HG03432 (cell line): ENCODE data around the gene CLEC17A.
A peak's percentile ranks its signal among the peaks of the same experiment; 100 is the strongest.
"Not testable (repeated sequence)": the region's sequence is repeated elsewhere in the genome, so short reads cannot be mapped to it uniquely, and the experiment has no call there.

Experiments
- ATAC-seq: cut with Tn5 transposase; IDR thresholded peaks from one replicate; pipeline ENCODE4 v1.9.1; 2021; ENCODE audit warnings: mild to moderate bottlenecking, moderate library complexity; ENCODE audit not compliant: unreplicated experiment

The CLEC17A gene

GRCh38 chr19:14582894-14583340 is at the start of gene CLEC17A:
TSS of gene CLEC17A (plus strand) at chr19:14583084. CDS start at chr19:14583161, 77 bp downstream.
- peak; percentile 29 for ATAC-seq

- no peak for ATAC-seq
Observed at GRCh38 chr19:14533450-14533849, 49.4 kb upstream of the CLEC17A start.

- no peak for ATAC-seq
Observed at GRCh38 chr19:14536926-14537692, 45.8 kb upstream of the CLEC17A start.

- ATAC-seq = no peak
Observed at GRCh38 chr19:14540741-14541525, 42.0 kb upstream of the CLEC17A start.

GRCh38 chr19:14541979-14542378 is 40.9 kb upstream of the CLEC17A start:
- not testable (repeated sequence) for ATAC-seq

- ATAC-seq = no peak
Observed at GRCh38 chr19:14542711-14543328, 40.1 kb upstream of the CLEC17A start.

- ATAC-seq = no peak
Observed at GRCh38 chr19:14544047-14544446, 38.8 kb upstream of the CLEC17A start.

GRCh38 chr19:14544977-14545715 is 37.7 kb upstream of the CLEC17A start:
- no peak for ATAC-seq

- no peak for ATAC-seq
Observed at GRCh38 chr19:14545716-14546082, 37.2 kb upstream of the CLEC17A start.

- no peak for ATAC-seq
Observed at GRCh38 chr19:14550201-14550754, 32.6 kb upstream of the CLEC17A start.

GRCh38 chr19:14551134-14552005 is 31.5 kb upstream of the CLEC17A start:
- ATAC-seq = not testable (repeated sequence)

GRCh38 chr19:14552006-14552360 is 30.9 kb upstream of the CLEC17A start:
- not testable (repeated sequence) for ATAC-seq

GRCh38 chr19:14553042-14553938 is 29.6 kb upstream of the CLEC17A start:
- ATAC-seq = no peak

- ATAC-seq = no peak
Observed at GRCh38 chr19:14553939-14554243, 29.0 kb upstream of the CLEC17A start.

GRCh38 chr19:14554382-14554812 is 28.5 kb upstream of the CLEC17A start:
- no peak for ATAC-seq

- no peak for ATAC-seq
Observed at GRCh38 chr19:14555918-14556661, 26.8 kb upstream of the CLEC17A start.

GRCh38 chr19:14556662-14557188 is 26.2 kb upstream of the CLEC17A start:
- ATAC-seq = no peak
